B cell (primary cell): ENCODE results near the gene FAM168A.

Experiments used
- CTCF ChIP-seq: fragments of 200-600 bp; IDR thresholded peaks from one replicate; pipeline ENCODE4 v1.8.0; 2022; ENCODE audit warnings: antibody characterized with exemption, mild to moderate bottlenecking
- EZH2 ChIP-seq: IDR thresholded peaks from 2 replicates; pipeline ENCODE4 v1.6.1; 2012; ENCODE audit warnings: borderline replicate concordance, low read depth, mild to moderate bottlenecking, moderate library complexity, low read length; ENCODE audit not compliant: insufficient read depth, poor library complexity, severe bottlenecking

GRCh38 chr11:73555615-73556014 lies 42.3 kb downstream of the FAM168A start:
- no peak for TF ChIP-seq CTCF
- no peak for TF ChIP-seq EZH2
